ENCODE measurements around the gene ARHGAP10. TPM values are rescaled to one million over a fixed set of nuclear protein-coding genes. Genes with fewer than 3 reads are reported as not detected.
"Not testable (repeated sequence)": the region's sequence is repeated elsewhere in the genome, so short reads cannot be mapped to it uniquely, and the experiment has no call there.

The ARHGAP10 gene
- total RNA-seq, 1 donor from 2014 or later: 111 TPM

GRCh38 chr4:147793569-147794313 is 61.9 kb downstream of the ARHGAP10 start:
- no peak overlapping the region for H3K4me3 Mint-ChIP-seq (ENCODE audit: unreplicated experiment)
- TF ChIP-seq, protein P1, sequence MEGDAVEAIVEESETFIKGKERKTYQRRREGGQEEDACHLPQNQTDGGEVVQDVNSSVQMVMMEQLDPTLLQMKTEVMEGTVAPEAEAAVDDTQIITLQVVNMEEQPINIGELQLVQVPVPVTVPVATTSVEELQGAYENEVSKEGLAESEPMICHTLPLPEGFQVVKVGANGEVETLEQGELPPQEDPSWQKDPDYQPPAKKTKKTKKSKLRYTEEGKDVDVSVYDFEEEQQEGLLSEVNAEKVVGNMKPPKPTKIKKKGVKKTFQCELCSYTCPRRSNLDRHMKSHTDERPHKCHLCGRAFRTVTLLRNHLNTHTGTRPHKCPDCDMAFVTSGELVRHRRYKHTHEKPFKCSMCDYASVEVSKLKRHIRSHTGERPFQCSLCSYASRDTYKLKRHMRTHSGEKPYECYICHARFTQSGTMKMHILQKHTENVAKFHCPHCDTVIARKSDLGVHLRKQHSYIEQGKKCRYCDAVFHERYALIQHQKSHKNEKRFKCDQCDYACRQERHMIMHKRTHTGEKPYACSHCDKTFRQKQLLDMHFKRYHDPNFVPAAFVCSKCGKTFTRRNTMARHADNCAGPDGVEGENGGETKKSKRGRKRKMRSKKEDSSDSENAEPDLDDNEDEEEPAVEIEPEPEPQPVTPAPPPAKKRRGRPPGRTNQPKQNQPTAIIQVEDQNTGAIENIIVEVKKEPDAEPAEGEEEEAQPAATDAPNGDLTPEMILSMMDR (IDR thresholded peaks at IDR 0.05): no peak
- peaks cover 6% of the 10 kb centered on the region for H3K36me3 Mint-ChIP-seq (ENCODE audit: low read depth)
- H3K4me1 Mint-ChIP-seq (ENCODE audit: low read depth): peaks cover 76% of the 10 kb centered on the region
- peak overlapping the region; percentile 89 for H3K27ac Mint-ChIP-seq (ENCODE audit: unreplicated experiment)
- no peaks in the 10 kb centered on the region for H3K27me3 Mint-ChIP-seq (ENCODE audit: low read depth)
- no peak for DNase-seq (ENCODE audit: low spot score)
- H3K9me3 Mint-ChIP-seq (ENCODE audit: low read depth): no peaks in the 10 kb centered on the region

GRCh38 chr4:147794314-147794680 is 62.4 kb downstream of the ARHGAP10 start:
- H3K27me3 Mint-ChIP-seq (ENCODE audit: low read depth): no peaks in the 10 kb centered on the region
- TF ChIP-seq, protein P1 (IDR thresholded peaks at IDR 0.05): no peak
- H3K9me3 Mint-ChIP-seq (ENCODE audit: low read depth): no peaks in the 10 kb centered on the region
- no peak overlapping the region for H3K4me3 Mint-ChIP-seq (ENCODE audit: unreplicated experiment)
- peaks cover 76% of the 10 kb centered on the region for H3K4me1 Mint-ChIP-seq (ENCODE audit: low read depth)
- no peak for DNase-seq (ENCODE audit: low spot score)
- peaks cover 6% of the 10 kb centered on the region for H3K36me3 Mint-ChIP-seq (ENCODE audit: low read depth)
- no peak overlapping the region for H3K27ac Mint-ChIP-seq (ENCODE audit: unreplicated experiment)

- peaks cover 76% of the 10 kb centered on the region for H3K4me1 Mint-ChIP-seq (ENCODE audit: low read depth)
- no peak for DNase-seq (ENCODE audit: low spot score)
- H3K36me3 Mint-ChIP-seq (ENCODE audit: low read depth): peaks cover 6% of the 10 kb centered on the region
- no peaks in the 10 kb centered on the region for H3K27me3 Mint-ChIP-seq (ENCODE audit: low read depth)
- H3K4me3 Mint-ChIP-seq (ENCODE audit: unreplicated experiment): no peak overlapping the region
- no peaks in the 10 kb centered on the region for H3K9me3 Mint-ChIP-seq (ENCODE audit: low read depth)
- peak overlapping the region; percentile 79 for H3K27ac Mint-ChIP-seq (ENCODE audit: unreplicated experiment)
- TF ChIP-seq, protein P1 (IDR thresholded peaks at IDR 0.05): no peak
Observed at GRCh38 chr4:147794787-147795413, 63.0 kb downstream of the ARHGAP10 start.

DNA sequence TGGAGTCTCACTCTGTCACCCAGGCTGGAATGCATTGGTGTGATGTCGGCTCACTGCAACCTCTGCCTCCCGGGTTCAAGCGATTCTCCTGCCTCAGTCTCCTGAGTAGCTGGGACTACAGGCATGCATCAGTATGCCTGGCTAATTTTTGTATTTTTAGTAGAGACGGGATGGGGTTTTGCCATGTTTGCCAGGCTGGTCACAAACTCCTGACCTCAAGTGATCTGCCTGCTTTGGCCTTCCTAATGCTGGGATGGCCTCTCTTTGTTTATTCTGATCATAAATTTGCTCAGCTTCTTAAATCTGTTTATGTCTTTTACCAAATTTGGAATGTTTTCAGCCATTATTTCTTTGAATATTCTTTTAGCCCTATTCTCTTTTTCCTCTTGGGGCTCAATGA is 67.2 kb downstream of the ARHGAP10 start:
- peak overlapping the region; percentile 81 for H3K27ac Mint-ChIP-seq (ENCODE audit: unreplicated experiment)
- peaks cover 80% of the 10 kb centered on the region for H3K4me1 Mint-ChIP-seq (ENCODE audit: low read depth)
- not testable (repeated sequence) for DNase-seq (ENCODE audit: low spot score); H3K4me3 Mint-ChIP-seq (ENCODE audit: unreplicated experiment); H3K36me3 Mint-ChIP-seq (ENCODE audit: low read depth); H3K9me3 Mint-ChIP-seq (ENCODE audit: low read depth); H3K27me3 Mint-ChIP-seq (ENCODE audit: low read depth)

DNA sequence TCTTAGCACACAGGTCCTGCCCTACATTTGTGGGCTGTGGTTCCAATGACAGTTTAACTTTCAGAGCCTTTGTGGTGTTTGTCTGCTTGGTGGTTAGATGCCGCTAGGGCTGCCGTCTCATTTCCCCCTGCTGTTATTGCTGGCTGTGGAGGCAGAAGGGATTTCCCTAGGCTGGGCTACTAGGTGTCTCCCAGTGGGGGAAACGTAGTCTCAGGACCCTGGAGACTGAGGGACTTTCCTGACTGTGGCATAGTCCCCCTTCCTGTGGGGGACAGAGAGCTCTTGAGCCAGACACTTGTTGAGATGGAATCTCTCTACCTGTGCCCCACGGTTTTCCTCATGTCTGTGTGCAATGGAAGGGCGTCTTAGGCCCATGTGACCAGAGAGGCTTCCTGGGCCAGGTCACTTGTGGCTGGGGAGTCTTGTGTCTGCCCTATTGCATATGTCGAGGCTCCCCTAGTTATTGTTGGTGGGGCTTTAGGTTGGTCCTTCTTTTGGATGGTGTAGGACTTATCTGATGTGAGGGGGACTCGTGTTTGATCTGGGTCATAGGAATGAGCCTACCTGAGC is 68.2 kb downstream of the ARHGAP10 start:
- no peak for DNase-seq (ENCODE audit: low spot score)
- Mint-ChIP-seq H3K36me3 (ENCODE audit: low read depth) (peaks cover 8% of the 10 kb centered on the region), H3K27me3 (ENCODE audit: low read depth) (no peaks in the 10 kb centered on the region), H3K4me3 (ENCODE audit: unreplicated experiment) (peak overlapping the region; percentile 20), H3K27ac (ENCODE audit: unreplicated experiment) (peak overlapping the region; percentile 81), H3K4me1 (ENCODE audit: low read depth) (peaks cover 81% of the 10 kb centered on the region), H3K9me3 (ENCODE audit: low read depth) (no peaks in the 10 kb centered on the region)
- TF ChIP-seq, protein P1 (IDR thresholded peaks at IDR 0.05): no peak

Data from chondrocyte (in vitro differentiated cells).